GM18870 (cell line): Measurements from ENCODE around the gene SCN5A.
"Not testable (repeated sequence)": the region's sequence is repeated elsewhere in the genome, so short reads cannot be mapped to it uniquely, and the experiment has no call there.

Experiments used
- ATAC-seq: cut with Tn5 transposase; IDR thresholded peaks from one replicate; pipeline ENCODE4 v1.9.1; 2021; ENCODE audit warnings: moderate library complexity; ENCODE audit not compliant: unreplicated experiment

SCN5A gene

DNA sequence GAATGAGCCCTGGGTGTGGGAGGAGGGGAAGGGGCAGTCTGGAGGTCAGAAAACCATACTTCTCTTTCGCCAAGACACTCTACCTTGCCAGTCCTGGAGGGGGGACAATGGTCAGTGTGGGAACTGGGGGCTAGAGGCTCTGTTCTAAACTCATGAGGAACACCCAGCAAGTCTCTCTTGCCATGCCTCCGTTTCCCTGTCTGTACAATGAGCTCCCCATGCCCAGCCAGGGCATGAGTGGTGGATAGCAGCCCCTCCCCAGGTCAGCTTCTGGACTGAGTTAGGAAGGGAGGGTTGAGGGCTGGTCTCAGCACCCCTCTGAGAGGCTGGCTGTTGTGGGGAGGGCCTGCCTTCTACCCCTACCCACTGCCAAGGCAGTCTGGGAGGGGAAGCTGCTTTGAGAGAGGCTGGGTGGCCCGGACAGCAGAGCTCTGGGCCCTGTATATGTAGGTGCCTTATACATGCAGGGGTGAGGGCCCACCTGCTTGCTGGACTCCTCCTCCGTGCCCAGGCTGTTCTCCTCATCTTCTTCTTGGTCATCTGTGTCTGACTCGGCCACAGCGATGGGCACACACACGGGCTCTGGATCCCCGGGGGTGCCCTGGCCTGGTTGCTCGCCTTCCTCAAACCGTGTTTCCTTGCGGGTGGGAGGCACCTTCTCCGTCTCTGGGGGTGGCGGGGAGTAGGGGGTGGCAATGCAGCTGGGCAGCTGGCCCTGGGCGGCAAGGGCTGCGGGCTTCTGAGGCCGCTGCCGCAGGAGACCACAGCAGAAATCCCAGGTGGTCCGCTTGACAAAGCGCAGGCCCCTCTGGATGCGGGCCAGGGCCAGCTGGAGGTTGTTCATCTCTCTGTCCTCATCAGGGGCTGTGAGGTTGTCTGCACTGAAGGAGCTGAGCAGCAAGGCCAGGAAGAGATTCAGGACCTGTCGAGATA, 68.8 kb downstream of the SCN5A start:
- no peak for ATAC-seq

DNA sequence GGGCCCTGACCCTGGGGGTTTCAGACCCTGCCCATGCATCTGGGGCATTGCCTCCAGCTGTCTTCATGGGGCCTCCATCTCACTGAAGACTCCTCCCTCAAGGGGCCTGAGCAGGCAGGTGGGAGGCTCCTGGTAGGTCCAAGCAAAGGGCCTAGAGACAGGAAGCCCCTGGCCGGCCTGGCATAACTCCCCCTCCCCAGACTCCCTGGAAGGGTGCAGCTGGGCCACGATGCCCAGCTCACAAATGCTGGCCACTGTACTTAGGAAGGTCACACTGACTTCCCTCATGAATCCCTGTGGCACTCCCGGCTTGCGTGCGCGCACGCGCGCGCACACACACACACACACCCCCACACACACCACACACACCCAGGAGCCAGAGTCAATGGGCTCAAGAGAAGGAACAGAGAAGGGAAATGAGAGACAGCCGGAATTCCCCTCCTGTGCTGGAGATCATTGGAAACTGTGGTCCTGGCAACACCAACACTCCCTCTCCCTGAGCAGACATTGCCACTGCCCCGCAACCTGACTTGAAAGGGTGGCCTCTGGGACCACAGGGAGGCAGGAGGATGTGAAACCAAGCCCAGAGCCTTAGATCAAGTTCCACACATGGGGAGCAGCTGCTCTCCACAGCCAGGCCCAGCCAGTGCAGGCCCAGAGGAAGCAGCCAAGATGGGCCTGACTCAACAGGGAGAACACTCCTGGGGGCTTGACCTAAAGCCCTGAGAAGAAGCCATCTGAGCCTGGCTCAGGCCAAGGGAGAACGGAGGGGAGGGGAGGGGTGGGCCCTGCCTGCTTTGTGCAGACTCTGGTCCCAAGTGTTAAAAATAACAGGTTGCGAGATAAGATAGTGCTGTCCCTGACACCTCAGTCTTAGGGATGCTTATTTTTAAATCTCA, 69.7 kb downstream of the SCN5A start:
- peak; percentile 67 for ATAC-seq

DNA sequence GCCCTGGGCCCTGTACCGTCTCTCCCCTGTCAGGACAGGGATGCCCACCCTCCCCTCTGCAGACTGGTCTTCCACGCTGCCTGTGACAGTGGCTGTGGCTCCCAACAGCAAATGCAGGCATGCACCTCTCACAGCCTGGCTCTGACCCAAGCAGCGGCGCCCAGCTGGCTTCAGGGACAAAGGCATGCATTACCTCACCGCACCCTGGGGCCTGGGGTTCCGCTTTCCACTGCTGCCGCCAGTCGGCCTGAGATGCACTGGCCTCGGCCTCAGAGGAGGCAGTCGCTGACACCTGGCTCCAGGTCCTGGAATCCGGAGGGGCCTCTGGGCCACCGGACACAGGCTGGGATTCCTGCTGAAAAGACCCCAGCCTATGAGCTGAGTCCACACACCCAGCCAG, 70.3 kb downstream of the SCN5A start:
- no peak for ATAC-seq

DNA sequence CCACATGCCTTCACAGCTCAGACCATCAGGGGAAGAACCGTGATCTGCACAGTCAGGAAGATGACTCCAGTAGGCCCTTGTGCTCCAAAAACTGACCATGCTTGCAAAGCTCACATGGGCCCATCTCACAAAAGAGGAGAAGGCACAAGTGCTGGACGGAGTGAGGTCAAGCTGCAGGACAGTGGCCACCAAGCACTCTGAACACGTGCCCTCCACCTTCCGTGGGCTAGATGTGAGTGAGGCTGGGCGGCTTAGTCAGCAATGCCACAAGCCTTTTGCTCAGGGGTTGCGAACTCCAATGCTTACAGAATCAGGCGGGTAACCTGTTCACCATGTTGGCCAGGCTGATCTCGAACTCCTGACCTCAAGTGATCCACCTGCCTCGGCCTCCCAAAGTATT, 70.9 kb downstream of the SCN5A start:
- ATAC-seq, result no peak

DNA sequence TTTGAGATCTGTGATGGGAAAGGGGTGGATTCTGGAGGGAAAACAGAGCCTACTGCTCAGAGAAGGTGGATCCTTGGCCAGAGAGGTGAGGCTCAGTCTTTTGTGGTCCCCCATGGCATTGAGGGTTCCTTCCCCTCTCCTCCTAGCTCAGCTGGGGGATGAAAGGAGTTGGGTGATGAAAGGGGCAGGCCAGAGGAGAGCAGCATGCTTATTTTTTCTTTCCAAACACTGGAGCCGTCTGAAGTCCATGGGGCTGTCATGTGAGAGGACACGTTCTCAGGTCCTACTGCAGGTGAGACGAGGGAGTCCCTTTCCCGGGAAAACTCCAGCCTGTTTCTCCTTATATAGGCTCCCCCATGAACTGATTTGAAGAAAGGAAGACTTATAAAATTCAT, 71.4 kb downstream of the SCN5A start:
- no peak for ATAC-seq

DNA sequence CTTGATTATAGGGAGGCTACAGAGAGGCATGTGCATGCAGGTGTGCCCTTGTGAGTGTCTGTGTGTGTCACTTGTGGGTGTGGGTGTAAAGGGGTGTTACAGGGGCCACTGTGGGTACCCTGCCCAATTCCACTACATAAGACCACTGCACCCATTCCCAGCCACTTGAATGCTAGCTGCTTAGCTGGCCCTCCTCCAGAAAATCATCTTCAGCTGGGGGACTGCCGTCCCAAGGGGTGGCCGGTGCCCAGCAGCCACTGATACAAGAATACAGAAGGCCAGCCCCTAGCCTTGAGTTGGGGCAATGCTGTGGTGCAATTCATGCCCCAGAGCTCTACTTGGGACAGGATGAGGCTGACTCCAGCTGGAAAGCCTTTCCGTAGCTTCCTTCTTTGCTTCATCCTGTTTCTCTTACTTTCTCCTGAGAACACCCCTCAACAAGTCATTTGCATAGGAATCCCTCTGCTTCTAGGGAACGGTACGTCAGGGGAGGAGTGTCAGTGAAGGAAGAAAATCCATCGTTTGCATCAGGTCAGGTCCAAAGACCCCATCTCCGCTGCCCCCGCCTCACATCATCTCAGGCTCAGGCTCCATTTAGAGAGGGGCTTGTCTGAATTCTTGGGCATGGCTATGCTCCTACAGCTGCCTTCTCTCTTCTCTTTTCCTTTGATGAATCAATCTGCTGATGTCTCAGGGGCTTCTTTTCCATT, 72.0 kb downstream of the SCN5A start:
- no peak for ATAC-seq

DNA sequence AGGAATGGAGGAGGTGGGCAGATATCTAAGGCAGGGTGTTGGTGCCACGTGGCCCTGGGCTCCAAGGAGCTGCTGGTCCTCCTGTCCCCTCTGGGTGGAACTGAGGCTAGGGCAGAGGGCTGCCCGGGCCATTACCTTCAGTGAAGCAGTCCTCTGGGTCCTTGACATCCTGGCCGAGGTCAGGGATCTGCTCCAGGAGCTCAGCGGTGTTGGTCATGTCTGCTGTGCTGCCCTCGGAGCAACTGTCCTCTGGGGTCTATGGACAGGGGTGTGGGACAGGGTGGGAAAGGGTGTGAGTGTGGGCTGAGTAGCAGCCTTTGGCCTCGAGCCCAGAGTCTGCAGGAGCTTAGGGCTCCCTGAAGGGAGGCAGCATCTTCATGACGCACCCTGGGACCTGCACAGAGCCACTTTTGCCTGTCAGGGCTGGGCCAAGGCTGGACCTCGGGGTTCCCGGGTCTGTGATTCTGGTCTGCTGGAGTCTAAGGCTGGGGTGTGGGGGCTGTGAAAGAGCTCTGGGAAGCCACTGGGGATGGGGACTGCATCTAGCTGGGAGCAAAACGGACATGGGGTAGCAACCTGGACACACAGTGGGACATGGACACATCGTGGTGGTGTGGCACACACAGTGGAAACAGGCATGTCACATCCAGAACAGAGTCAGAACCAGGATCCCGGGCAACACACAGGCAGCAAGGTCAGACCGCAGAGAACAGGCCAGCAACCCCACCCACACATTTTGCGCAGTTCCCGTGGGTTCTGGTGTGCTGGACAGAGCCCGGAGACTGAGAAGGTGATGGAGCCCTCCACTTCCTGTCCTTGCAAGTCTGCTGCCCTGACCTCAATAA, 72.7 kb downstream of the SCN5A start:
- ATAC-seq, result no peak

DNA sequence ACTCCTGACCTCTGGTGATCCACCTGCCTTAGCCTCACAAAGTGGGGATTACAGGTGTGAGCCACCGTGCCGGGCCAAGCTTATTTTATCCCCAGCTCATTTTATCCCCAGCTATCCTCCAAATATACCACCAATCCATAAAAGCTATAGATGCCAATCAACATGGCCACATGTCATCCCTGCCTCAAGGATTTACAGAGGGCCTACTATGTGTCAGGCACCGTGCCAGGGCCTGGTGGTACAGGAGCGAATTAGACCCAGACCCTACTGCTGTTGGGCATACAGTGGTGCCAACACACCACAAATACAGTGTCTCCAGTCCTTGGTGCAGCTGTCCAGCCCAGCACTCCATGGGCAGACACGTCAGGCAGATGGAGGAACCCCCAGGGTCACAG, 73.4 kb downstream of the SCN5A start:
- ATAC-seq, result no peak

DNA sequence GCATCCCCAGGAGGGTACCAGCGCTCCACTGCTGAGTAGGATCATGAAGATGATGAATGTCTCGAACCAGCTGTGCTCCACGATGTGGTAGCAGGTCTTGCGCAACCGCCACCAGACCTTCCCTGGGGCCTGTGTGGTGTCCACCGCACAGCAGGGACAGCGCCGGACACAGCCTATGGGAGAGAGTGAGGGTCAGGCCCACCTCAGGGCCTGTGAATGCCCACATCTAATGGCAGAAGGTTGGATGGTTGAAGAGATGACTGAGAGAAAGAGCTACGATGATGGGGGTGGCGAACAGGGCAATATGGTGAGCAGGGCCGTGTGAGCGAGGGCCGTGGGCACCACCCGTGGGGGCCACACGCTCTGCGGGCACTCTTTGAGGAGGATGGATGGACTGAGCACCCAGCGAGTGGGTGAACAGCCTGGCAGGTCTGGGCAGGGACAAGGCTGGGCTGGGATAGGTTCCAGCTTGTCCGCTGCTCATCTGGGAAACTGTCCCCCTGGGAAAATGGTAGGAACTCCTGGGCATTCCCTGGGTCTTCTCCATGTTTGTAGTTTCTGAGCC, 74.1 kb downstream of the SCN5A start:
- ATAC-seq, result no peak

DNA sequence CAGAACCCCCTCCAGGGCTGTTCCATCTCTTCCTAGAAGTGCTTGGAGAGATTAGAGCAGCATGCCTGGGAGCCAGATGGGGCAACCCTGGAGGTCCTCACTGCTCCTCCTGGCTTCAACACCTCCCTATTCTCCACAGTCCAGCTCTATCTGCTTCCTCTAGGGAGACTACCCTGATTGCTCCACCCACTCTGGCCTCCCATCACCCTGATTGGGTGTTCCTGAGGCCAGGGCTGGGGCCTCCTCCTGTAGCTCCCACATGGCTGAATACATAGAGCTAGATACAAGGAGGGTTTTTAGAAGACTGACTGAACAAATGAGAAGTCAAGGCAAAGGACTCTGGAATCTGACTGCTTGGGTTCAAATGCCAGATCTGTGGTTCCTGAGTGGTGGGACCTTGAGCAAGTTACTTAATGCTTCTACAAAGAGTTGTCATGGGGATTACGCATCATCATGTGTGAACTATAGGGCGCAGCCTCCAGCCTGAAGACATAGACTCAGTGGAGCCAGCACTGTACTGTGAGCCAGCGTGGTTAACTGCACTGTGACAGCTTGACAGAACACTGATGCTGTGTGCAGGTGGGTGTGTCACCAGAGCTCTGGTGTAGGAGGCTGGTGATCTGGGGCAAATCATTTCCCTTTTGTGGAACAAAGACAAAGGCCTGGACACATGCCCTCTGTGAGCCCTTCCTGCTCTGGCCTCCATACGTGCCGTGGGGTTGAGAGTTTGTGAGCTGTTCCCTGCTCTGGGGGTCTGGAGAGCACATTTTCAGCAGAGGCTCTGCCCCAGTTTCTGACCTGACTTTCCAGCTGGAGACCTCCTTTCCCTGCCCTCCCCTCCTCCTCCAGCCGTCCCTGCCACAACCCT, 74.8 kb downstream of the SCN5A start:
- ATAC-seq, result no peak

DNA sequence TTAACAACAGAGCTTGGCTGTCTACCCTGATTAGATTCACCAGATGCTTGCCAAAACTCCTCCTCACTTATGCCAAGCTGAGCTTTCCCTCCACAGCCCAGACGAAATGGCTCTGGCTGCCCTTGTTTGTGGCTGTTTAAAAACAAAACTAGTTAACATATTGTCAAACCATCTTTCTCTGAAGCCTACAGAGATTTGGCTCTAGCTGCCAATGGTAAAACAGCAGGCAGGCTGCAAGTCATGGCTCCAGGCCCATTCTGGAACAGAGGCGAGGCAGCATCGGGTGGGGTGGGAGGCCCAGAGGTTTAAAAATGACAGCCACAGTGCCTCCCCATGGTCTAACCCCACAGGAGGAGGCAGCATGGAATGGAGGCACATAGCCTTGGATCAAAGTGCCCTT, 75.9 kb downstream of the SCN5A start:
- no peak for ATAC-seq

DNA sequence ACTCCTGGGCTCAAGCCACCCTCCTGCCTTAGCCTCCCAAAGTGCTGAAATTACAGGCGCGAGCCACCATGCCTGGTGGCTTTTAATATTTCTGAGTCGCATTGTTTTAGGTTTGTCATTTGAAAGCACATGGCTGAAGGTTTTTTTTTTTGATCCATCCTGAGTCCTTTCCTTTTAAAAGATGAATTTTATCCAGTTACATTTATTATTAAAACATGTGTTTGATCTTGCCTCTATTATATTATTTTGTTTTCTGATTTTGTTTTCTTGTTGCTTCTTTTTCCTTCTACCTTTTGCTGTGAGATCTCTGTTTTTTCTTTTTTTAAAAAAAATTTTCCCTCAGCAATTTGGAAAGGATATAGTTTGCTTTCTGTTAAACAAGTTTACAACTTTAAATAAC, 76.4 kb downstream of the SCN5A start:
- no peak for ATAC-seq

DNA sequence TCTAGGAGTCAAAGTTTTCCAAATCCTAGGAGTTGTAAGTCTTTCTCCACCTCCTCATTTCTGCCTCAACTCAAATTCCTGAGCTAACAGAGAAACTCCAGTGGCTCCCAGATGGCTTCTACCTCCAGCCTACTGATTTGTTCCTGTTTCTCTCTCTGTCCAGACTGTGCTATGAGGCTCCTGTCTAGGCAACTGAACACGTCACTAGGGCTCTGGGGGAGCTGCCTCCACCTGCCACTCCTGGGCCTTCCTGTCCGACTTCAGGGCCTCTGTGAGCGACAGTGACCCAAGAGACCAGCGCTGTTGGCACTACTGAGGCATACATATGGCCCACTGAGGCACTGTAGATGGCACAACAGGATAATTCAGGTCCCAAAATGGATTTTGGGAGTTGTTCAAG, 82.0 kb downstream of the SCN5A start:
- ATAC-seq, result no peak

DNA sequence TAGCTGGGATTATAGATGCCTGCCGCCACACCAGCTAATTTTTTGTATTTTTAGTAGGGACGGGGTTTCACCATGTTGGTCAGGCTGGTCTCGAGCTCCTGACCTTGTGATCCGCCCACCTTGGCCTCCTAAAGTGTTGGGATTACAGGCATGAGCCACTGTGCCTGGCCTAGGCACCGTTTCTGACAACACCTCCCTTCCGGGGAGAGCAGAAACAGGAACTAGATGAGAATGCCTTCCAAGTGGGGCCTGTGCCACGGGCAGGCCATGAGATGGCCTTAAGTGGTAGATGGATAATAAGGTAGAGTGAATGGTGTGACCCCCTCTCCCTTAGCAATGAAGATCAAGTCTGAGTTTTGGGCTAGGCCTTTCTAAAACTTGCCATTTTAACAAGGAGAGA, 82.7 kb downstream of the SCN5A start:
- not testable (repeated sequence) for ATAC-seq

DNA sequence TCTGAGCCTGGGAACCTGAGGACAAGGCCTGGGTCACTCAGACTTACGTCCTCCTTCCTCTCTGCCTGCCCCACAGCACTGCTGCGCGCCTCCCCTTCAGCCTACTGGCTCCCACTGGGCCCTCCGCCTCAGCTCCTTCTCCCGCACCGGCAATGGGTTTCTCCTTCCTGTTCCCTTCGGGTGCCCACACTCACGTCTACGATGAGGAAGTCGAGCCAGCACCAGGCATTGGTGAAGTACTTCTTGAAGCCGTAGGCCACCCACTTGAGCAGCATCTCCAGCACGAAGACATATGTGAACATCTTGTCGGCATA, 83.3 kb downstream of the SCN5A start:
- ATAC-seq, result no peak

DNA sequence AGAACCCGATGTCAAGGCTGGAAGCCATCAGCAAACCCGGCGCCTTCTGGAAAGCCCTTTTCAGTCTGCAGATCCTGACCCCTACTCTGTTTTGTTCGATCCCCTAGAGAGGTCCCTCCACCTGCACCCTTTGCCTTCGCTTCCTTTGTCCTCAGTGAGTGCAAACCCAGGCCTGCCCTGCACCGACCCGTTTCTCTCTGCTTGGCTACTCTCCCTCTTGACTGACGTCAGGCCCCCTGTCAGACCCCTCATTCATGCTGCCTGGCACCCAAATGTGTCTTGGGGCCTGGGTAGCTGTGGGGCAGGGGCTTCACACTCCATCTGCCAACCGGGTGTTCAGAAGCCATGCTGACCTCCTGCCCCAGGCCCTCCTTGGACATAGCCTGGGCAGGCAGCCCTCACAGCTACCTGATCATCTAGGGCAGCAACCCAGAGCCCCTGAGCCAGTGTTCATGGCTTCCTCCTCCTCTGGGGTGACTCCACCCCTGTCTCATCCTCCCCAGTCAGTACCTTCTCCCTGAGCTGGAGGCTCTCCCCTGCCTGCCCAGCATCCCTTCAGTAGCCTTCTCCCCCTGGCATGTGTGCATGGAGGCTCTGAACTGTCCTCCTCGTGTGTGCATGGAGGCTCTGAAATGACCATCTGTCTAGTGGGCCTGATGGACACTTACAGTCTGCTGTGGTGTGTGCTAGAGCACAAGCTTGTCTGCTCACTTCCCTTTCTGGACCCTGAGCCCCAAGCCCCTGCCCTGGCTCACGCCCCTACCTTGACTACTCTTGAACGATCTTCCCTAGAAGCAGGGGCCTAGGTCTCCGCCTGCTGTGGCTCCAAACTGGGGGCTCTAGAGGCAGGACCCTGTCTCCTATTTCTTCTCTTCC, 83.9 kb downstream of the SCN5A start:
- no peak for ATAC-seq

DNA sequence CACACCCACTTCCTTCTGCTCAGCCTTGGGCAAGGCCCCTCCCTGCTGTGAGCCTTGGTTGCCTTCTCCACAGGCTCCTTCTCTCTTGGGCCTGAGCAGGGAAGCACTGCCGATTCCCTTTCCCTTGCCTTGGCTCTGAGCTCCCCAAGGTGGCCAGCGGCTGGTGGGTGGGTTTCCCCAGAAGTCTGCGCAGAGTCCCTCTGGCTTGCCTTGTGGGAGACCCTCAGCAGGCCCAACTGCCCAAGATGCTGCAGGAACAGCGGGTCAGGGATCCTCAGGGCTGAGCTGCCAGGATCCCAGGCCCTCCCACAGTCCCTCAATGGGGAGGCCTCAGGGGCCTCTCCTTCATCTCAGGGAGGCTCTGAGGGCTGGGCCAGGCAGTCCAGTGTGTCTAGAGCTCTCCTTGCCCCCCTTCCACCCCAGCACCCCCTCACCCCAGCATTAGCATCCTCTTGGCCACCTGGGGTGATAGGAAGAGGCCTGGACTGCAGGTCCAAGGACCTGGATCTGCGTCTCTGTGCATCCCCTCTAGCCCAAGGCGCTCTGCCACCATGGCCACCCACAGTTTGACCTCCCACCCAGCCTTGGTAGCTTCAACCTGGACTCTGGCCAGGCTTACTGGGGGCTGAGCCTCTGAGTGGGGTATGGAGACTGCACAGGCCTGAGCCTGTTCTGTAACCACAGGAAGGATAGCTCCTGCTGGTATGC, 84.7 kb downstream of the SCN5A start:
- ATAC-seq, result no peak

DNA sequence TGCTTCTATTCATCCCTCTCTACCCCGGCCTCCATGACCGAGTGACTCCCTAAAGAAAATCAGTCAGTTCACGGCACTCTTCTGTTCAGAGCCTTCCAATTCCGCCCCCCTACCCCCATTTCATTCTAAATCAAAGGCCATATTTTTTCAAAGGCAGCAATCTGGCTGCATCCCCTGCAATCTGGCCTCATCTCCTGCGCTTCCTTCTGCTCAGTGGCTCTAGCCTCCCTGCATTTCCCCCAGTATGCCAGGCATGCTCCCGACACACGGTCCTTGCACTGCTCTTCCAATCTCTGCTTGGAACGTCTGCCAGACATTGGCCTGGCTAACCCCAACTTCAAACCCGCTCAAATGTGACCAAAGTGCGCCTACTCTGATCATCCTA, 85.6 kb downstream of the SCN5A start:
- no peak for ATAC-seq
